KMS-11 (cell line): ENCODE results near the gene ZNF536.
"Not testable (repeated sequence)": the region's sequence is repeated elsewhere in the genome, so short reads cannot be mapped to it uniquely, and the experiment has no call there.

ENCODE experiments used
- H2AFZ ChIP-seq: fragments of 200-600 bp; sonication (generic); 2 replicates; pipeline ENCODE4 v1.6.1; 2016; ENCODE audit warnings: antibody characterized with exemption, mixed run types, low read depth
- H3K27ac ChIP-seq: fragments of 200-600 bp; sonication (generic); 2 replicates; pipeline ENCODE4 v1.6.1; 2016; ENCODE audit warnings: mild to moderate bottlenecking, mixed run types
- H3K27me3 ChIP-seq: fragments of 200-600 bp; sonication (generic); 2 replicates; pipeline ENCODE4 v1.6.1; 2017; ENCODE audit warnings: mild to moderate bottlenecking, low read depth, mixed run types, moderate library complexity; ENCODE audit not compliant: insufficient read depth
- H3K36me3 ChIP-seq: fragments of 200-600 bp; sonication (generic); 2 replicates; pipeline ENCODE4 v1.6.1; 2017; ENCODE audit warnings: mild to moderate bottlenecking, mixed run types; ENCODE audit not compliant: insufficient read depth
- H3K4me1 ChIP-seq: fragments of 200-600 bp; sonication (generic); 2 replicates; pipeline ENCODE4 v1.6.1; 2016; ENCODE audit warnings: mild to moderate bottlenecking, low read depth, mixed run types; ENCODE audit not compliant: poor library complexity, severe bottlenecking
- H3K4me2 ChIP-seq: fragments of 200-600 bp; sonication (generic); 2 replicates; pipeline ENCODE4 v1.7.0; 2016; ENCODE audit warnings: mild to moderate bottlenecking, mixed run types
- H3K4me3 ChIP-seq: fragments of 200-600 bp; sonication (generic); IDR thresholded peaks from 2 replicates; pipeline ENCODE4 v1.6.1; 2017; ENCODE audit warnings: low read depth, low read length, mixed read lengths; ENCODE audit not compliant: insufficient read depth
- H3K79me2 ChIP-seq: fragments of 200-600 bp; sonication (generic); 2 replicates; pipeline ENCODE4 v1.6.1; 2016; ENCODE audit warnings: low read depth, mixed run types; ENCODE audit not compliant: insufficient read depth
- H3K9ac ChIP-seq: fragments of 200-600 bp; sonication (generic); 2 replicates; pipeline ENCODE4 v1.6.1; 2016; ENCODE audit warnings: mild to moderate bottlenecking, mixed run types
- H4K20me1 ChIP-seq: fragments of 200-600 bp; sonication (generic); 2 replicates; pipeline ENCODE4 v1.6.1; 2016; ENCODE audit warnings: mild to moderate bottlenecking, mixed run types; ENCODE audit not compliant: insufficient read depth
- TF ChIP-seq, protein P1 (sequence below): fragments of 200-600 bp; sonication (generic); conservative IDR thresholded peaks from 2 replicates; pipeline ENCODE4 v1.6.1; 2017; ENCODE audit warnings: low read depth, mild to moderate bottlenecking, antibody characterized with exemption, low read length, moderate library complexity, mixed read lengths

The ZNF536 gene

DNA sequence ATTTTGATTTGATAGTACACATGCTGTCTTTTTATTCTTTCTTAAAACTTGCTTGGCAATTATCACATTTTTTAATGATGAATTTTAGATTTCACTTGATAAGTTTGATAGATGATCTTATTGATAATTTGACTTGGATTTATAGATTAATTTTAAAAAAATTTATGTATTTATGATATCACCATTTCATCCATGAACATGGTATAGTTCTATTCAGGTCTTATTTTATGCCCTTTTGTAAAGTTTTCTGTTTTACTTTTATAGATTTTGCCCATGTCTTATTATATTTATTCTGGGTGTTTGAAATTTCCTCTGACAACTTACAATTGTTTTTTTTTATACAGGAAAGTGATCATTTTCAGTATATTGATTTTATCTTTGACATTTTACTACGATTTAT is 39.5 kb downstream of the ZNF536 start:
- Histone ChIP-seq H3K36me3 (no peaks in the 10 kb centered on the region), H3K4me2 (no peak overlapping the region), H3K9ac (no peak overlapping the region), H3K27me3 (no peaks in the 10 kb centered on the region), H3K79me2 (no peaks in the 10 kb centered on the region), H3K4me1 (no peaks in the 10 kb centered on the region), H3K27ac (no peak overlapping the region), H4K20me1 (no peaks in the 10 kb centered on the region), H2AFZ (no peak overlapping the region), H3K4me3 (no peak overlapping the region)
- TF ChIP-seq, protein P1, sequence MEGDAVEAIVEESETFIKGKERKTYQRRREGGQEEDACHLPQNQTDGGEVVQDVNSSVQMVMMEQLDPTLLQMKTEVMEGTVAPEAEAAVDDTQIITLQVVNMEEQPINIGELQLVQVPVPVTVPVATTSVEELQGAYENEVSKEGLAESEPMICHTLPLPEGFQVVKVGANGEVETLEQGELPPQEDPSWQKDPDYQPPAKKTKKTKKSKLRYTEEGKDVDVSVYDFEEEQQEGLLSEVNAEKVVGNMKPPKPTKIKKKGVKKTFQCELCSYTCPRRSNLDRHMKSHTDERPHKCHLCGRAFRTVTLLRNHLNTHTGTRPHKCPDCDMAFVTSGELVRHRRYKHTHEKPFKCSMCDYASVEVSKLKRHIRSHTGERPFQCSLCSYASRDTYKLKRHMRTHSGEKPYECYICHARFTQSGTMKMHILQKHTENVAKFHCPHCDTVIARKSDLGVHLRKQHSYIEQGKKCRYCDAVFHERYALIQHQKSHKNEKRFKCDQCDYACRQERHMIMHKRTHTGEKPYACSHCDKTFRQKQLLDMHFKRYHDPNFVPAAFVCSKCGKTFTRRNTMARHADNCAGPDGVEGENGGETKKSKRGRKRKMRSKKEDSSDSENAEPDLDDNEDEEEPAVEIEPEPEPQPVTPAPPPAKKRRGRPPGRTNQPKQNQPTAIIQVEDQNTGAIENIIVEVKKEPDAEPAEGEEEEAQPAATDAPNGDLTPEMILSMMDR, result no peak

DNA sequence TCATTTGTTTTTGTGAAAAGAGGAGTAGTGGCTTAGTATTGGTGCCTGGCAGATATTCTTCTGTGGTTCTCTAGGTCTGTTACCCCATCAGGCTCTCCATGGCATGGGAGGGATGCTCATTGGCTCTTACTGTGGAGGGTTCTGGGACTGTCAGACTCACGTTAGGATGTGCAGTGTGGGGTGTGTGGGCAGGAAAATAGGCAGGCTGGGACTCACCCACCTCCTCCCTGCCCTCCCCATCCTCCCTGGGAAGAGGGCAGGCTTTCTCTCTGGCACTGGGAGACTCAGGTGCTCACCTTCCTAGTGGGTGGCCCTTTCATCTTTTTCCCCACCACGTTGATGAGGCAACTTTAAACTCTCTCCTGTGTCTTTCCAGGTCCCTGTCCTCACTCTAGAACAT is 44.2 kb downstream of the ZNF536 start:
- Histone ChIP-seq H3K4me2 (no peak overlapping the region), H3K4me1 (no peaks in the 10 kb centered on the region), H3K27ac (no peak overlapping the region), H3K9ac (no peak overlapping the region), H3K4me3 (no peak overlapping the region), H3K36me3 (no peaks in the 10 kb centered on the region), H4K20me1 (no peaks in the 10 kb centered on the region), H2AFZ (no peak overlapping the region), H3K79me2 (no peaks in the 10 kb centered on the region), H3K27me3 (no peaks in the 10 kb centered on the region)
- TF ChIP-seq, protein P1, result no peak

DNA sequence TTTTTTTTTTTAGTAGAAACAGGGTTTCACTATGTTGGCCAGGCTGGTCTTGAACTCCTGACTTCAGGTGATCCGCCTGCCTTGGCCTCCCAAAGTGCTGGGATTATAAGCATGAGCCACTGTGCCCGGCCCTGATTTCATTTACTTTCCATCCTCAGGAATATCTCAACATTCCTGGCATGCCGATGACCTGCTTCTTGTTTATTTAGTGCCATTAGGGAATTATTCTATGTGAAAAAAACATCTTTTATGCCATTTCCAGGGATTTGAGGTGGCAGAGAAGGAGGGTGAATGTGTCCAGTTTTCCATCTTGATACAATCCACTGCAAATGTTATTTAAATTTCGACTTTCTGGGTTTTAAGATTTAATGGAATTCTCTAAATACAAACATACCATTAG is 45.0 kb downstream of the ZNF536 start:
- not testable (repeated sequence) for H3K27ac ChIP-seq, H3K4me3 ChIP-seq, H3K4me1 ChIP-seq, H3K27me3 ChIP-seq, H3K36me3 ChIP-seq, H2AFZ ChIP-seq, H3K9ac ChIP-seq, H3K79me2 ChIP-seq, H3K4me2 ChIP-seq, H4K20me1 ChIP-seq

DNA sequence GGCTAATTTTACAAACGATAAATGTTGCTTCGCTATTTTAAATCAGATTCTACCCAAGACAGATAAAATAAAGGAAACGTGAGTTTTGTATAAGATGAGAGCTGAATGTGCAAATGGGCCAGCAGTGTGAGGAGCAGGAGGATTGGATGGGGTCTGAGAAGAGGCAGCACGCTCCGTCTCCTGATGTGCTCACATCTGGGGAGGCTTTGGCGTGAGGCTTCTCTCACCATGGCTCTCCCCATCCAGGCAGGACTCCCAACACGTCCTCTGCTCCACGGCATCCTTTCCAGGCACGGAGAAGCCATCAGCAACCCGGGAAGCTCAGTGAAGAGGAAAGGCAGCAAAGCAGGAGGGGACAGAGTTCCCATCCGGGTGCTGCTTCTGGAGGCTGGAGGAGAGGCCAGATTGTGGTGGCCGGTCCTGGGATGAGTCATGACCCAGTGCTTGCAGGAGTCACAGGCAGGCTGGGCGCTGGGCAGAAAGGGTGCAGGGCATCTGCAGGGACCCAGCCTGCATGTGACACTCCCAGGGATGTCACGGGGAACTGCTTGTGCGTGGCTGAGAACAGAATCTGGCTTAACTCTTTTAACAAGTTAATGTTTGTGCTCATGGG is 47.5 kb downstream of the ZNF536 start:
- H3K4me2 ChIP-seq, result no peak overlapping the region
- H3K27ac ChIP-seq, result no peak overlapping the region
- H3K27me3 ChIP-seq, result no peaks in the 10 kb centered on the region
- H3K9ac ChIP-seq, result no peak overlapping the region
- no peak overlapping the region for H2AFZ ChIP-seq
- no peaks in the 10 kb centered on the region for H3K79me2 ChIP-seq
- no peaks in the 10 kb centered on the region for H3K36me3 ChIP-seq
- TF ChIP-seq, protein P1, result no peak
- H4K20me1 ChIP-seq, result no peaks in the 10 kb centered on the region
- H3K4me1 ChIP-seq, result no peaks in the 10 kb centered on the region
- no peak overlapping the region for H3K4me3 ChIP-seq

DNA sequence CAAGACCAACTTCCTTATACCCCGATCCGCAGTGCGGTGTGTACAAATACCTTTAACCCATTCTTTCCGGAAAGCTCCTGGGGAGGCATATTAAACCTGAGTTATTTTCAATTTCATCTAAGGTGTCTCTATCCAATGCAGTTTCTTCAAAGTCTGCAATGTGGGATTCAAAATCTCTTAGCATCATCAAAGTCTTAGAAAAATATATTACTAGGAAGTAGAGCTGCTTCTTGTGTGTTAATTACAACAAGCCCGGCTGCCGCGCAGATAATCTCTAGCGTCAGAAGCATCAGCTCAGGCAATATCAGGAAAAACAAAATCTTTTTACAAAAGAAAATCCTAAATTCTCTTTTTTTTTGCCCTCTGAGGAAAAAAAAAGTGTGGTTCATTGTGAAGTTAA is 48.1 kb downstream of the ZNF536 start:
- TF ChIP-seq, protein P1, result no peak
- H3K79me2 ChIP-seq, result no peaks in the 10 kb centered on the region
- no peaks in the 10 kb centered on the region for H4K20me1 ChIP-seq
- no peak overlapping the region for H2AFZ ChIP-seq
- no peak overlapping the region for H3K4me3 ChIP-seq
- no peak overlapping the region for H3K9ac ChIP-seq
- H3K36me3 ChIP-seq, result no peaks in the 10 kb centered on the region
- no peaks in the 10 kb centered on the region for H3K4me1 ChIP-seq
- H3K27me3 ChIP-seq, result no peaks in the 10 kb centered on the region
- H3K27ac ChIP-seq, result no peak overlapping the region
- no peak overlapping the region for H3K4me2 ChIP-seq
